SIG-M5 treated with dmso at 0.1 percent for 504 hours (cell line): ENCODE data around the gene TBC1D32.
A peak's percentile ranks its signal among the peaks of the same experiment; 100 is the strongest.
"Not testable (repeated sequence)": the region's sequence is repeated elsewhere in the genome, so short reads cannot be mapped to it uniquely, and the experiment has no call there.

Source experiments
- DNase-seq: peaks from one replicate; lab custom pipeline; 2025; ENCODE audit not compliant: unreplicated experiment; lab: John Stamatoyannopoulos, UW

The TBC1D32 gene

GRCh38 chr6:121124600-121124999, 209.7 kb downstream of the TBC1D32 start:
- no peak for DNase-seq

GRCh38 chr6:121112356-121112755, 221.9 kb downstream of the TBC1D32 start:
- DNase-seq, result peak; percentile 3

- no peak for DNase-seq
These were observed 223.5 kb downstream of the TBC1D32 start for GRCh38 chr6:121110733-121111132.

GRCh38 chr6:121106962-121107361, 227.3 kb downstream of the TBC1D32 start:
- no peak for DNase-seq

GRCh38 chr6:121105461-121105860, 228.8 kb downstream of the TBC1D32 start:
- DNase-seq, result no peak

DNA sequence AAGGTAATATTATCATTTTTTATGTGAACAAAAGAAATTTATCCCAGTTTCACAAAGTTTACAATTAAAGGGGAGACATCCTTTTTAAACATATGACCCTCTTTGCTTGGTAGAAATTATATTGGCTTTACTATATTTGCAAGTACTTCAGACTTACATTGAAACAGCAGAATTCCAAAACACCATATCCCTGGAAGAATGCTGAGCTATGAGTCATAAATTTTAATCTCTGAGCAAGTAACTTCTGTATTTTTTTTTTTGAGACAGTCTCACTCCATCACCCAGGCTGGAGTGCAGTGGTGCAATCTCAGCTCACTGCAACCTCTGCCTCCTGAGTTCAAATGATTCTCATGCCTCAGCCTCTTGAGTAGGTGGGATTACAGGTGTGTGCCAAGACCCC, 240.4 kb downstream of the TBC1D32 start:
- no peak for DNase-seq

DNA sequence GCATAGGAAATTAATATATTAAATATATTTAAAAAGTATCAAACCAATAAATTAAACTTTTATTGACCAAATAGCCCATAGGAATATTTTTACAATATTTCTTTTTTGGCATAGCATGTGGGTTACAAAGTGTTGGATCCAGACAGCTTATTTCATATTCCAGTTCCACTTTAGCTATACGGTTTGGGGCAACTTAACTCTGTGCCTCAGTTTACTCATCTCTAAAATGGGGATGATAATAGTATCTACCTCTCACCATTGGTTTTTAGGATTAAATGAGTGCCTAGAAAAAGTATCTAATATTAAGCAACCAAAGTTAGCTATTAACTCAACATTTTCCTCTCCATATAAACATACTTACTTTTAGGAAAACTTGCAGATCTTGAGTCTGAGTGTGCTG, 243.8 kb downstream of the TBC1D32 start:
- DNase-seq, result no peak

GRCh38 chr6:121086876-121087275, 247.4 kb downstream of the TBC1D32 start:
- DNase-seq, result no peak

- no peak for DNase-seq
These were observed 258.2 kb downstream of the TBC1D32 start for GRCh38 chr6:121076119-121076518.

GRCh38 chr6:121068749-121069148, 265.5 kb downstream of the TBC1D32 start:
- DNase-seq, result not testable (repeated sequence)

- DNase-seq, result no peak
These were observed 266.9 kb downstream of the TBC1D32 start for GRCh38 chr6:121067381-121067780.

- no peak for DNase-seq
These were observed 269.9 kb downstream of the TBC1D32 start for GRCh38 chr6:121064345-121064744.

GRCh38 chr6:121055572-121056163, 278.6 kb downstream of the TBC1D32 start:
- DNase-seq, result peak; percentile 42

GRCh38 chr6:121048593-121048992, 285.7 kb downstream of the TBC1D32 start:
- not testable (repeated sequence) for DNase-seq

DNA sequence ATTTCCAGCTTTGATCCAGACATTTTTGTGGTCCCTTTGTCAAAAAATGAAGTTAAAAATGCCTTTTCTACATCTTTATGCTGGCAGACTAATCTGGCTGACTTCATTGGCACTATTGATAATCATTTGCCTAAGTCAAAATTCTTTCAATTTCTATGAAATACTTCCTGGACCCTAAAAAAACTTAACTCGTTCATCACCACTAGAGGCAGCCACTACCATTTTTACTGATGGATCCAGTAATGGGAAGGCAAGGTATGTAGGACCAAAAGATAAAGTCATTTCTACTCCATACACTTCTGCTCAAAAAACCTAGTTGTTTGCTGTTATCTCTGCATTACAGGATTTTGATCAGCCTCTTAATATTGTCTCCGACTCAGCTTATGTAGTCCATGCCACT, 289.4 kb downstream of the TBC1D32 start:
- not testable (repeated sequence) for DNase-seq

- DNase-seq, result not testable (repeated sequence)
These were observed 290.6 kb downstream of the TBC1D32 start for GRCh38 chr6:121043706-121044105.

DNA sequence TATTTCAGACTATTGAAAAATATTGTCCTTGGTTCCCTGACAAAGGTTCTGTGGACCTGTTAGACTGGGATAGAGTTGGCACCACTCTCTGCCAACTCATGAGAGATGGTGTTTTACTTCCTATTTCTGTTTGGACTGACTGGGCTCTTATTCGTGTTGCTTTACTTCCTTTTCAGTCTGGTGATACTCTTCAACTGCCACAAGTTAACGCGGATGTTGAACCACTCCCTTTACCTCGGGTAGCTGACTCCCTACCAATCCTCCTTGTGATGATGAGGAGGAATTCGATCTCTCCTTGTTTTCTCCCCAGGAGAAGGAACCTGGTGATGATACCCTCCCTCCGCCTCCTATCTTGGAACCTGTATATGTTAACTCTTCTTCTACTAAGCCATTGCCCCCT, 291.1 kb downstream of the TBC1D32 start:
- DNase-seq, result not testable (repeated sequence)

GRCh38 chr6:121042766-121043165, 291.5 kb downstream of the TBC1D32 start:
- no peak for DNase-seq

DNA sequence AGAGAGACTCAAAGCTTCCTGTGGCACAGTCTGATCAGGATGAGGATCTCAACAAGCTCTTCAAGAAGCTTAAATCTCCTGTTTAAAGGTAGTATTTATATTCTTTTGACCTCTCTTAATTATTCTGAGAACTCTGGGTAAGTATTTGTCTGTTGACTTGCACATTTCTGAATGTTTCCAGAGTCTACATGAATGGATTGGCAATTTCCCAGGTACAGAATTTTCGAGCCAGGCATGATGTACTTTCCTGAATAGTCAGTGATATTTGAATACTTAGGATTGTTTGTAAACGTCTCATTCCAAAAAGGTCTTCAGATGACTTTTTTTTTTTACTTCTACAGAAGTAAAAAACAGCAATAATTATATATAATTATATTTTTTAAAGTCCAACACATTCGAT, 293.4 kb downstream of the TBC1D32 start:
- DNase-seq, result no peak

DNA sequence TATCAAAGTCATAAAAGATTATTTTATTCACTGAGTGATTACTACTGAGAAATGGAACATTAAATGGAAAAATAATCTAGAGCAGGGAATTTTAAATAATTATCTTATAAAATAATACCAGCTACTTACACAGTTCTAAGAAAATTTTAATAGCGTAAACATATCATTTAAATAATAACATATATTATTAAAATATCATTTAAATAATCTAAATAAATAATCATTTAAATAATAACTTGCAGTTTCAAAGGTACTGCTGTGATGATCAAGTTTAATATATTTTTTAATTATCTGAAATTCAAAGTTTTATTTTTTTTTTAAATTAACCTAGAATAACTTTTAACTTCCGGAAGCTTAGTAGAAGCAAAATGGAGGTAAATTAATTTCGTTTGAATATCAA, 301.2 kb downstream of the TBC1D32 start:
- DNase-seq, result no peak

GRCh38 chr6:121032268-121033006, 301.8 kb downstream of the TBC1D32 start:
- no peak for DNase-seq
